Thyroid gland (tissue), 4 donors: ENCODE measurements around the gene GPM6B. TPM values are rescaled to one million over a fixed set of nuclear protein-coding genes. Genes with fewer than 3 reads are reported as not detected.
"Not testable (repeated sequence)": the region's sequence is repeated elsewhere in the genome, so short reads cannot be mapped to it uniquely, and the experiment has no call there.

Source experiments
- DNase-seq, 2 donors: peaks; one replicate each; pipeline ENCODE4 v3.0.0-alpha.2; 2019
- H3K27ac ChIP-seq, 3 donors: fragments of 200-600 bp; sonication (generic); 1 replicate in 2 of 3; 2 replicates in 1 of 3; pipeline ENCODE4 v1.5.1; 2016 to 2019; ENCODE audit warnings: mild to moderate bottlenecking in 1 of 3, moderate library complexity in 1 of 3
- H3K27me3 ChIP-seq: fragments of 200-600 bp; sonication (generic); one replicate; pipeline ENCODE4 v1.5.1; 2019
- H3K36me3 ChIP-seq, 2 donors: fragments of 200-600 bp; sonication (generic); one replicate each; pipeline ENCODE4 v1.5.1; 2016 to 2019
- H3K4me1 ChIP-seq, 2 donors: fragments of 200-600 bp; sonication (generic); one replicate each; pipeline ENCODE4 v1.5.1; 2017 to 2019
- H3K4me3 ChIP-seq, 3 donors: fragments of 200-600 bp; sonication (generic); replicated peaks in 1 of 3; 1 replicate in 2 of 3; 2 replicates in 1 of 3; pipeline ENCODE4 v1.5.1; 2016; ENCODE audit warnings: mild to moderate bottlenecking in 1 of 3
- H3K9me3 ChIP-seq: fragments of 200-600 bp; sonication (generic); one replicate; pipeline ENCODE4 v1.5.1; 2017
- POLR2A ChIP-seq, 2 donors: fragments of 450-650 bp; IDR thresholded peaks; one replicate each; pipeline ENCODE4 v1.6.1; 2017; ENCODE audit warnings: antibody characterized with exemption in 2 of 2, mild to moderate bottlenecking in 2 of 2, moderate library complexity in 1 of 2
- WGBS, 2 donors: methylation state at CpG; one replicate each; pipeline ENCODE4 v1.1.5; 2017; 5-methylcytosine and 5-hydroxymethylcytosine counted together
- intact Hi-C: fragments of 100-400 bp; cut with DNase I; formaldehyde crosslinking; loops from one replicate; pipeline ENCODE4 v1.15.1; 2023
- total RNA-seq, 4 donors: library from RNA; depleted of rRNA; stranded (reverse); fragments of >200 nt; gene quantifications; one replicate each; pipeline ENCODE4 v1.2.3, GENCODE V29; 2016
- TF ChIP-seq, protein P1 (sequence below), 6 experiments: fragments of 200-600 bp in 3 of 6; fragments of 450-650 bp in 3 of 6; sonication (generic) in 3 of 6; IDR thresholded peaks; one replicate each; pipeline ENCODE4 v1.5.1; 2016 to 2019; ENCODE audit warnings: antibody characterized with exemption in 6 of 6, mild to moderate bottlenecking in 2 of 6, inconsistent platforms in 1 of 6, moderate library complexity in 1 of 6

The GPM6B gene
- total RNA-seq, 4 donors from 2014 or later = 2.3 to 9.9 (median 6.1) TPM

- no peak for DNase-seq
- H3K4me1 ChIP-seq = peaks cover 10 to 12% of the 10 kb centered on the region in 2 donors
- peak overlapping the region; percentile 80 to 88 (median 85) for H3K27ac ChIP-seq
- H3K4me3 ChIP-seq = peak overlapping the region in 1 of 3 donors; percentile 82
- 30 to 34% methylated on average over 4 of the region's 4 CpGs for WGBS, 2 donors
- H3K36me3 ChIP-seq = no peaks in the 10 kb centered on the region
- H3K9me3 ChIP-seq = no peaks in the 10 kb centered on the region
- TF ChIP-seq, protein P1, sequence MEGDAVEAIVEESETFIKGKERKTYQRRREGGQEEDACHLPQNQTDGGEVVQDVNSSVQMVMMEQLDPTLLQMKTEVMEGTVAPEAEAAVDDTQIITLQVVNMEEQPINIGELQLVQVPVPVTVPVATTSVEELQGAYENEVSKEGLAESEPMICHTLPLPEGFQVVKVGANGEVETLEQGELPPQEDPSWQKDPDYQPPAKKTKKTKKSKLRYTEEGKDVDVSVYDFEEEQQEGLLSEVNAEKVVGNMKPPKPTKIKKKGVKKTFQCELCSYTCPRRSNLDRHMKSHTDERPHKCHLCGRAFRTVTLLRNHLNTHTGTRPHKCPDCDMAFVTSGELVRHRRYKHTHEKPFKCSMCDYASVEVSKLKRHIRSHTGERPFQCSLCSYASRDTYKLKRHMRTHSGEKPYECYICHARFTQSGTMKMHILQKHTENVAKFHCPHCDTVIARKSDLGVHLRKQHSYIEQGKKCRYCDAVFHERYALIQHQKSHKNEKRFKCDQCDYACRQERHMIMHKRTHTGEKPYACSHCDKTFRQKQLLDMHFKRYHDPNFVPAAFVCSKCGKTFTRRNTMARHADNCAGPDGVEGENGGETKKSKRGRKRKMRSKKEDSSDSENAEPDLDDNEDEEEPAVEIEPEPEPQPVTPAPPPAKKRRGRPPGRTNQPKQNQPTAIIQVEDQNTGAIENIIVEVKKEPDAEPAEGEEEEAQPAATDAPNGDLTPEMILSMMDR (IDR thresholded peaks at IDR 0.05) = no peak
- TF ChIP-seq POLR2A (IDR thresholded peaks at IDR 0.05) = no peak
- intact Hi-C loops = no loop called here
- no peaks in the 10 kb centered on the region for H3K27me3 ChIP-seq
Observed at GRCh38 chrX:13733506-13733905, 83.4 kb downstream of the GPM6B start.

DNA sequence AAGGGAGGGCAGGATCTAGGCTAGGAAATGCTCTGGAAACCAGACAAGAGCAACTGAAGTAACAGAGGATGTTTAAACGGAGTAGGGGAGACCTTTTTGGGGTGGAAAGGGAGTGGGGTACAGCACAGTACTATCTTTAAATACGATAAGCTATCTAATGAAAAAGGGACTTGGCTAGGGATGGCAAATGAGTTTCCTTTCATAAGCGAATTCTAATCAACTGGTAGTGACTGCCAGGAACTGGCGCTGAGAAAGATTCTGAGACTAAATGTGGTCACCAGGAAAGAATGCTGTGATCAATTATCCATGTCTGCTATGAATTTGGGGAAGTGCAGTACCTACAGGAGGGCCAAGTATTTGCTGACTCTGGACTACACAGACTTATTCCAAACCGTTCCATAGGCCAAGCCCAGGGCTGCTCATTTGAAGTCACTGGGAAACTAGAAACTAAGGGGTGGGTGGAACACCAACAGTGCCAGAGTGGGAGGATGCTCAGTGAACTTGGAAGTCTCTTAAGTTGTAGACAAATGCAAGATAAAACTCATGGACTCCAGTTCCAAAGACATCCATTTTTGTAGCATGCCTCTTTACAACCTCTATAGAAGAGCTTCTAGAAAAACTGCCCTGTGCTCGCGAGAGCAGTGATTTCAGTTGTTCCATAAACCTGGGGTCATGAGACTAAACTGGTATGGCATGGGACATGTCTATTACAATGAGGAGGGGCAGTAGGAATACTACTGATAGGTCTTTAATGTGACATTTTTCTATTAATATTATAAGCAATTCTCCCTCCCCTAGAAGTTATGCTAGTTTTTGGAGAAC, 84.4 kb downstream of the GPM6B start:
- H3K4me1 ChIP-seq = peaks cover 10 to 12% of the 10 kb centered on the region in 2 donors
- H3K4me3 ChIP-seq = no peak overlapping the region
- H3K9me3 ChIP-seq = no peaks in the 10 kb centered on the region
- no peaks in the 10 kb centered on the region for H3K27me3 ChIP-seq
- intact Hi-C loops = no loop called here
- TF ChIP-seq POLR2A (IDR thresholded peaks at IDR 0.05) = no peak
- TF ChIP-seq, protein P1 (IDR thresholded peaks at IDR 0.05) = no peak
- 69 to 80% methylated on average over 7 of the region's 7 CpGs for WGBS, 2 donors
- no peak overlapping the region for H3K27ac ChIP-seq
- no peaks in the 10 kb centered on the region for H3K36me3 ChIP-seq
- DNase-seq = no peak

- H3K27ac ChIP-seq, H3K4me3 ChIP-seq, H3K9me3 ChIP-seq, H3K36me3 ChIP-seq, DNase-seq, intact Hi-C loops, H3K27me3 ChIP-seq: not testable (repeated sequence)
- 100% methylated on average over 1 of the region's 1 CpG for WGBS, 2 donors
- H3K4me1 ChIP-seq = peaks cover 10 to 12% of the 10 kb centered on the region in 2 donors
Observed at GRCh38 chrX:13730523-13730922, 86.4 kb downstream of the GPM6B start.

DNA sequence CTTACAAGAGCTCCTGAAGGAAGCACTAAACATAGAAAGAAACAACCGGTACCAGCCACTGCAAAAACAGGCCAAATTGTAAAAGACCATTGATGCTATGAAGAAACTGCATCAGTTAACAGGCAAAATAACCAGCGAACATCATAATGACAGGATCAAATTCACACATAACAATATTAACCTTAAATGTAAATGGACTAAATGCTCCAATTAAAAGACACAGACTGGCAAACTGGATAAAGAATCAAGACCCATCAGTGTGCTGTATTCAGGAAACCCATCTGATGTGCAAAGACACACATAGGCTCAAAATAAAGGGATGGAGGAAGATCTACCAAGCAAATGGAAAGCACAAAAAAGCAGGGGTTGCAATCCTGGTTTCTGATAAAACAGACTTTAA, 90.3 kb downstream of the GPM6B start:
- H3K4me1 ChIP-seq, H3K27me3 ChIP-seq, H3K4me3 ChIP-seq, H3K36me3 ChIP-seq, H3K27ac ChIP-seq, H3K9me3 ChIP-seq, DNase-seq, intact Hi-C loops: not testable (repeated sequence)
- WGBS, 2 donors = 91 to 94% methylated on average over 2 of the region's 2 CpGs

GRCh38 chrX:13724878-13725277, 92.0 kb downstream of the GPM6B start:
- H3K27ac ChIP-seq, H3K9me3 ChIP-seq, H3K36me3 ChIP-seq, intact Hi-C loops, H3K4me3 ChIP-seq, H3K27me3 ChIP-seq: not testable (repeated sequence)
- peak; percentile 12 for DNase-seq
- WGBS, 2 donors = 52% methylated on average over 2 of the region's 9 CpGs; no CpG with 5 or more reads in 1 of the 2 donors
- H3K4me1 ChIP-seq = peaks cover 0 to 13% of the 10 kb centered on the region in 2 donors

DNA sequence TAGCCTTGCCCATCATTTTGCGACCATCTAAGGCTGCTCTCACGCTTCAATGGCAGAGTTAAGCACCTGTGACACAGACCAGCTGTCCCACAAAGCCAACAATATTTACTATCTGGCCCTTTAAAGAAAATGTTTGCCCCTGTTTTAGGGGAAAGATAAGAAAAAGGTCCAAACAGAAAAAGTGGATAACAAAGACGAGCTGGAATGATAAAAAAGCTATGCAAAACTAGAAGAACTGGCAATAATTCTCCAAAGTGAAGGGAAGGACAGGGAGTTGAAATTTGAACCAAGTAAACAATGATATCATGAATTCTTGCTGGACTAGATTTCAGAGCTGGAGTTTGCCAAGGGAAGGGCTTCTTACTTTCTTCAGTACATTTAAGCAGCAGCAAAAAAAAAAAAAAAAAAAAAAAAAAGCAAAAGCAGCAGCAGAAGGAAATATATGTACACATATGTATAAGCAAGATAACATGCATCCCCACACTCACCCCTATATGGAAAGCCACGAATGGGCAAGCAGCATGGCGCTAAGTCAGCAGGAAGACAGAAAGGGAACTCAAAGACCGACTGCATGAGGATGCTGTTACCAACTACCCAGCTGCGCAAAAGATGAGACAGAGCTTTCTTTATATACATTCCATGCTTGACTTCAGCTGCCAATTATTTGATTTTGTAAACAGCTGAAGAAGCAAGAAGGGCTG, 94.9 kb downstream of the GPM6B start:
- no peak for TF ChIP-seq POLR2A (IDR thresholded peaks at IDR 0.05)
- TF ChIP-seq, protein P1 (IDR thresholded peaks at IDR 0.05) = no peak
- Histone ChIP-seq H3K9me3 (no peaks in the 10 kb centered on the region), H3K36me3 (no peaks in the 10 kb centered on the region), H3K4me3 (no peak overlapping the region), H3K27ac (peak overlapping the region in 2 of 3 donors; percentile 36 to 63), H3K27me3 (no peaks in the 10 kb centered on the region), H3K4me1 (peaks cover 0 to 13% of the 10 kb centered on the region in 2 donors)
- WGBS, 2 donors = 32 to 59% methylated on average over 7 of the region's 7 CpGs
- intact Hi-C loops = no loop called here
- peak in 1 of 2 donors; percentile 14 for DNase-seq
